Stimulated activated CD8-positive, alpha-beta memory T cell treated with anti-CD3 and anti-CD28 coated beads, Interleukin-4, amount 100 ng/mL, for 1 hour (primary cell): ENCODE results near the gene ARHGAP29.
"Not testable (repeated sequence)": the region's sequence is repeated elsewhere in the genome, so short reads cannot be mapped to it uniquely, and the experiment has no call there.

ENCODE experiments used
- DNase-seq, 2 donors: peaks; one replicate each; pipeline ENCODE4 v3.0.0-alpha.2; 2020; ENCODE audit warnings: low read depth in 2 of 2, low spot score in 1 of 2

The ARHGAP29 gene

GRCh38 chr1:94183197-94183815 is 54.1 kb downstream of the ARHGAP29 start:
- DNase-seq, result no peak

GRCh38 chr1:94182191-94182590 is 55.2 kb downstream of the ARHGAP29 start:
- DNase-seq, result no peak

- no peak for DNase-seq
These were observed 56.7 kb downstream of the ARHGAP29 start for GRCh38 chr1:94180650-94181049.

GRCh38 chr1:94178901-94179300 is 58.5 kb downstream of the ARHGAP29 start:
- DNase-seq, result no peak

- DNase-seq, result no peak
These were observed 68.3 kb downstream of the ARHGAP29 start for GRCh38 chr1:94169126-94169525.

GRCh38 chr1:94165843-94166242 is 71.5 kb downstream of the ARHGAP29 start:
- DNase-seq, result no peak

- DNase-seq, result not testable (repeated sequence)
These were observed 72.5 kb downstream of the ARHGAP29 start for GRCh38 chr1:94164885-94165284.

GRCh38 chr1:94164121-94164520 is 73.3 kb downstream of the ARHGAP29 start:
- not testable (repeated sequence) for DNase-seq

GRCh38 chr1:94163249-94163648 is 74.1 kb downstream of the ARHGAP29 start:
- DNase-seq, result not testable (repeated sequence)

- no peak for DNase-seq
These were observed 76.6 kb downstream of the ARHGAP29 start for GRCh38 chr1:94160811-94161210.

- no peak for DNase-seq
These were observed 81.2 kb downstream of the ARHGAP29 start for GRCh38 chr1:94156096-94156625.

- DNase-seq, result no peak
These were observed 82.4 kb downstream of the ARHGAP29 start for GRCh38 chr1:94154989-94155388.

GRCh38 chr1:94153133-94153532 is 84.3 kb downstream of the ARHGAP29 start:
- no peak for DNase-seq

- not testable (repeated sequence) for DNase-seq
These were observed 88.2 kb downstream of the ARHGAP29 start for GRCh38 chr1:94149166-94149565.

GRCh38 chr1:94146273-94146672 is 91.1 kb downstream of the ARHGAP29 start:
- DNase-seq, result no peak

GRCh38 chr1:94144836-94145235 is 92.5 kb downstream of the ARHGAP29 start:
- no peak for DNase-seq

- DNase-seq, result no peak
These were observed 93.6 kb downstream of the ARHGAP29 start for GRCh38 chr1:94143809-94144176.

- DNase-seq, result no peak
These were observed 94.1 kb downstream of the ARHGAP29 start for GRCh38 chr1:94143173-94143808.

GRCh38 chr1:94142583-94142982 is 94.8 kb downstream of the ARHGAP29 start:
- DNase-seq, result no peak

- DNase-seq, result no peak
These were observed 95.4 kb downstream of the ARHGAP29 start for GRCh38 chr1:94142022-94142421.

GRCh38 chr1:94132111-94132510 is 105.3 kb downstream of the ARHGAP29 start:
- DNase-seq, result no peak

- no peak for DNase-seq
These were observed 106.4 kb downstream of the ARHGAP29 start for GRCh38 chr1:94130851-94131595.
